HG03064 (cell line): Measurements from ENCODE around the gene BLID.

ENCODE experiments used
- ATAC-seq: cut with Tn5 transposase; IDR thresholded peaks from one replicate; pipeline ENCODE4 v1.9.1; 2021; ENCODE audit warnings: low read depth; ENCODE audit not compliant: unreplicated experiment

The BLID gene

GRCh38 chr11:122141725-122142124, 25.7 kb upstream of the BLID start:
- ATAC-seq: no peak

- ATAC-seq: no peak
Measured at GRCh38 chr11:122140500-122140899, 24.5 kb upstream of the BLID start.

- ATAC-seq: no peak
Measured at GRCh38 chr11:122139595-122139866, 23.5 kb upstream of the BLID start.

GRCh38 chr11:122138744-122139594, 23.0 kb upstream of the BLID start:
- ATAC-seq: no peak

GRCh38 chr11:122137078-122137793, 21.2 kb upstream of the BLID start:
- ATAC-seq: no peak

GRCh38 chr11:122131126-122131525, 15.1 kb upstream of the BLID start:
- no peak for ATAC-seq

- no peak for ATAC-seq
Measured at GRCh38 chr11:122128146-122128545, 12.1 kb upstream of the BLID start.

- ATAC-seq: no peak
Measured at GRCh38 chr11:122127020-122127419, 11.0 kb upstream of the BLID start.

GRCh38 chr11:122126024-122126688, 10.1 kb upstream of the BLID start:
- no peak for ATAC-seq

GRCh38 chr11:122123263-122123929, 7.4 kb upstream of the BLID start:
- no peak for ATAC-seq

- no peak for ATAC-seq
Measured at GRCh38 chr11:122122179-122122578, 6.2 kb upstream of the BLID start.

- ATAC-seq: no peak
Measured at GRCh38 chr11:122120096-122120495, 4.1 kb upstream of the BLID start.

- ATAC-seq: no peak
Measured at GRCh38 chr11:122116591-122116990, 576 bp upstream of the BLID start.

- no peak for ATAC-seq
Measured at GRCh38 chr11:122114976-122115375, 1.0 kb downstream of the BLID start.

- no peak for ATAC-seq
Measured at GRCh38 chr11:122113836-122114825, 1.9 kb downstream of the BLID start.

GRCh38 chr11:122112470-122113365, 3.3 kb downstream of the BLID start:
- no peak for ATAC-seq

- no peak for ATAC-seq
Measured at GRCh38 chr11:122109932-122110331, 6.1 kb downstream of the BLID start.

- ATAC-seq: no peak
Measured at GRCh38 chr11:122108828-122109227, 7.2 kb downstream of the BLID start.
